ENCODE results near the gene SELL.

- TF ChIP-seq, protein P1, sequence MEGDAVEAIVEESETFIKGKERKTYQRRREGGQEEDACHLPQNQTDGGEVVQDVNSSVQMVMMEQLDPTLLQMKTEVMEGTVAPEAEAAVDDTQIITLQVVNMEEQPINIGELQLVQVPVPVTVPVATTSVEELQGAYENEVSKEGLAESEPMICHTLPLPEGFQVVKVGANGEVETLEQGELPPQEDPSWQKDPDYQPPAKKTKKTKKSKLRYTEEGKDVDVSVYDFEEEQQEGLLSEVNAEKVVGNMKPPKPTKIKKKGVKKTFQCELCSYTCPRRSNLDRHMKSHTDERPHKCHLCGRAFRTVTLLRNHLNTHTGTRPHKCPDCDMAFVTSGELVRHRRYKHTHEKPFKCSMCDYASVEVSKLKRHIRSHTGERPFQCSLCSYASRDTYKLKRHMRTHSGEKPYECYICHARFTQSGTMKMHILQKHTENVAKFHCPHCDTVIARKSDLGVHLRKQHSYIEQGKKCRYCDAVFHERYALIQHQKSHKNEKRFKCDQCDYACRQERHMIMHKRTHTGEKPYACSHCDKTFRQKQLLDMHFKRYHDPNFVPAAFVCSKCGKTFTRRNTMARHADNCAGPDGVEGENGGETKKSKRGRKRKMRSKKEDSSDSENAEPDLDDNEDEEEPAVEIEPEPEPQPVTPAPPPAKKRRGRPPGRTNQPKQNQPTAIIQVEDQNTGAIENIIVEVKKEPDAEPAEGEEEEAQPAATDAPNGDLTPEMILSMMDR (IDR thresholded peaks at IDR 0.05): no peak
- TF ChIP-seq POLR2A (IDR thresholded peaks at IDR 0.05): no peak
Measured at GRCh38 chr1:169697755-169698154, 13.7 kb downstream of the SELL start.

Data from heart left ventricle (tissue), 13 donors.